Measurements from ENCODE around the gene ICAM2.

The ICAM2 gene

DNA sequence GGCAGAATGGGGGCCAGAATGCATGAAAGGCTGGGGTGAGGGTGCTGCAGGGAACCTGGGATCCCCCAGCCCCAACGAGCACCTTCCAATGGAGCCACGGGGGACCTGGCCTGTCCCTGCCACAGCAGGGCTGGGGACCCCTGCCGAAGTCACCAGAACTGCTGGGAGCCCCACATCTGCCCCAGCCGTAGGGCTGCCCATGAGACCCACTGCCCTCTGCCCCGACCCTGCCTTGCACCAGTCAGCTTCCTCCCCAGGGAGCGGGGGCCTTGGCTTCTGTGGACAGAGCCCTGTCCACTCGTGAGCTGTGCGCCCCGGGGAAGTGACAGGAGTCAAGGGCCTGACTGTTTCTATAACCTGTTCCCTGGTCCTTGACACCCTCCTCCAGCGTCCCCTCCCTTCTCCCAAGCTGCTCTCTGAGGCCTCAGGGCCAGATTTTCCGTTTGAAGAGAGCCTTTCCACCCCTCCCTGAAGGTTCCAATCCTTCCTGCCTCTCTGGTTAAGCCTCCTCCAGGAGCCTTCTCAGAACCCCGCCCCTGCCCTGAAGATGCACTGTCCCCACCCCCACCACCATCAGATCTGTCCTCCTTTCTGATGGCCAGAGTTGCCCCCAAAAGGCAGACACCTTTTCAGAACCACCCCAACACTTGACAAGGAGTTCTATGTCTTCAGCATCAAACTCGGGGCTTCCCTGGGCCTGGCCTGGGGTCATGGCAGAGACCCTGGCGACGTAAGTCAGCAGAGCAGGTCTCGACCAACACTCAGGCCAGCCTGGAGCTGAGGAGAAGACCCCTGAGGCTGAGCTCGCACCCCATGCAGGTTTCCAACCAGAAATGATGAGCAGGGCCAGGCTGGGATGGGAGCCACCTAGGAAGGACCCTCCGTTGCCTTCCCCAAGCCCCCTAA is 33.0 kb downstream of the ICAM2 start:
- Histone ChIP-seq H2BK120ac (ENCODE audit: low read depth, low read length) (no peak overlapping the region), H4K8ac (ENCODE audit: low read depth, low read length) (no peak overlapping the region), H3K4me3 (ENCODE audit: low read length) (no peak overlapping the region), H3K18ac (ENCODE audit: low read length) (no peak overlapping the region), H3K23ac (ENCODE audit: low read length) (no peak overlapping the region), H3K56ac (ENCODE audit: low read length) (no peak overlapping the region), H3K79me2 (ENCODE audit: control insufficient read depth, insufficient read depth, low read length) (no peaks in the 10 kb centered on the region), H3K4me1 (ENCODE audit: control insufficient read depth, low read depth, low read length) (no peaks in the 10 kb centered on the region), H2AK5ac (ENCODE audit: low read length) (no peak overlapping the region), H3K4ac (ENCODE audit: low read depth, low read length) (no peak overlapping the region), H3K27me3 (ENCODE audit: insufficient read depth, low read length, poor library complexity) (no peaks in the 10 kb centered on the region), H3K36me3 (ENCODE audit: control insufficient read depth, insufficient read depth, low read length) (no peaks in the 10 kb centered on the region), H3K79me1 (ENCODE audit: low read length) (no peaks in the 10 kb centered on the region), H2BK5ac (ENCODE audit: low read length) (no peak overlapping the region), H4K5ac (ENCODE audit: low read length) (no peak overlapping the region), H2BK15ac (replicated peaks; ENCODE audit: low read depth) (no peak overlapping the region), H3K27ac (ENCODE audit: low read depth, low read length) (no peak overlapping the region), H3K4me2 (ENCODE audit: low read length) (no peak overlapping the region), H3K9ac (ENCODE audit: low read length) (no peak overlapping the region)
- no CpG with 5 or more reads among the region's 18 CpGs for WGBS (ENCODE audit: extremely low coverage, insufficient coverage, low lambda C conversion rate)
- DNase-seq: no peak

DNA sequence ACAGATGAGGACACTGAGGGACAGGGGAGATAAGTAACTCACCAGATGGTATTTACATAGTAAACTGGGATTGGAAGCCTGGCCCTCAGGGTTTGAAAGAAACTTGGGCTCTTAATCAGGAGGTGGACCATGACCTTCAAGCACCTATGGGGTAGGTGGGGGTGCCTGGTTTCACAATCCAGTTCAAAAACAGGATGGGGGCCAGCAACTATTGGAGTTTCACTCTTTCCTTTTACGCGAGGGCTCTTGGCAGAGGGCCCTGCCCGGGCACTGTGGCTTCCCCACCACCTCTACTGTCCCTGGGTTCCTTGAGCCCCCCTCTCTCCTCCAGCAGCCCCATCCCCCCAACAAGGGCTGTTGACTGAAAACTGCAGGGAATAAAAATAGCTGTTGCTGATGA is 33.6 kb downstream of the ICAM2 start:
- H3K27me3 ChIP-seq (ENCODE audit: insufficient read depth, low read length, poor library complexity): no peaks in the 10 kb centered on the region
- no peak overlapping the region for H2BK5ac ChIP-seq (ENCODE audit: low read length)
- no peak overlapping the region for H3K4ac ChIP-seq (ENCODE audit: low read depth, low read length)
- H3K79me1 ChIP-seq (ENCODE audit: low read length): no peaks in the 10 kb centered on the region
- H3K9ac ChIP-seq (ENCODE audit: low read length): no peak overlapping the region
- no peak for DNase-seq
- H3K4me3 ChIP-seq (ENCODE audit: low read length): no peak overlapping the region
- H4K5ac ChIP-seq (ENCODE audit: low read length): no peak overlapping the region
- no peaks in the 10 kb centered on the region for H3K79me2 ChIP-seq (ENCODE audit: control insufficient read depth, insufficient read depth, low read length)
- no peak overlapping the region for H3K4me2 ChIP-seq (ENCODE audit: low read length)
- WGBS (ENCODE audit: extremely low coverage, insufficient coverage, low lambda C conversion rate): no CpG with 5 or more reads among the region's 3 CpGs
- H3K23ac ChIP-seq (ENCODE audit: low read length): no peak overlapping the region
- H3K56ac ChIP-seq (ENCODE audit: low read length): no peak overlapping the region
- no peak overlapping the region for H2BK15ac ChIP-seq (replicated peaks; ENCODE audit: low read depth)
- no peak overlapping the region for H3K18ac ChIP-seq (ENCODE audit: low read length)
- H3K27ac ChIP-seq (ENCODE audit: low read depth, low read length): no peak overlapping the region
- no peaks in the 10 kb centered on the region for H3K4me1 ChIP-seq (ENCODE audit: control insufficient read depth, low read depth, low read length)
- no peak overlapping the region for H4K8ac ChIP-seq (ENCODE audit: low read depth, low read length)
- H2BK120ac ChIP-seq (ENCODE audit: low read depth, low read length): no peak overlapping the region
- H3K36me3 ChIP-seq (ENCODE audit: control insufficient read depth, insufficient read depth, low read length): no peaks in the 10 kb centered on the region
- no peak overlapping the region for H2AK5ac ChIP-seq (ENCODE audit: low read length)

DNA sequence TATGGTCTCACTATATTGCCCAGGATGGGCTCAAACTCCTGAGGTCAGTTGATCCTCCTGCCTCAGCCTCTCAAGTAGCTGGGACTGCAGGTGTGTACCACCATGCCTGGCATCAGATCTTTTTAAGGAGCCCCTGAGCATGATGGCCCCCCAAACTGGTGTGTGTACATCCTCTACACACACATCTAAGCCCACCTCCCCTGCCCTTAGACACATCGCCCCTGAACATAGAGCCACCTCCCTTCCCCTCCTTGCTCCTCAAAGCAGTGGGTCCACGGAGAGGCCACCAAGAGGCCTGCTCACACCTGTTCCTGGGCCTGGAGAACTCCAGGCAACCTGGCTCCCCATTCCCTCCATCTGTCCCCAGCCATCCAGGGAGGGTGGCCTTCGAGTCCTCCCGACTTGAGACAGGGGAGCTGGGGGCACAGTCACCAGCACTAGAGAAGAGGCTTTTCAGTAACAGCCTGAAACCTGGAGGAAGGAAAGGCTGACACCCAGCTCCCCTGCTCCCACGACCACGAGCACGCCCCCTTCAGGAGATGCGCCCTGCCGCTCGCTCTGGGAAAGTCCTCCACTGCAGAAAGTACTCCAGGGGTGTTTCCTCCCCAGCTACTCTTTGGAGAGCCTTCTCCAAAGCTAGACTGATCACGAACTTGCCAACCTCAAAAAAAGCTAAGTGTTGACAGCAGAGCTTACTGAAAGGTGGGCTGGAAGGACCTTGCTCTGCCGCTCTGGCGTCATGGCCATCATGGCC is 34.9 kb downstream of the ICAM2 start:
- no peak overlapping the region for H2BK120ac ChIP-seq (ENCODE audit: low read depth, low read length)
- no peaks in the 10 kb centered on the region for H3K27me3 ChIP-seq (ENCODE audit: insufficient read depth, low read length, poor library complexity)
- DNase-seq: no peak
- no CpG with 5 or more reads among the region's 13 CpGs for WGBS (ENCODE audit: extremely low coverage, insufficient coverage, low lambda C conversion rate)
- H4K8ac ChIP-seq (ENCODE audit: low read depth, low read length): no peak overlapping the region
- H3K4me3 ChIP-seq (ENCODE audit: low read length): no peak overlapping the region
- no peak overlapping the region for H3K56ac ChIP-seq (ENCODE audit: low read length)
- no peaks in the 10 kb centered on the region for H3K36me3 ChIP-seq (ENCODE audit: control insufficient read depth, insufficient read depth, low read length)
- no peak overlapping the region for H2BK5ac ChIP-seq (ENCODE audit: low read length)
- no peak overlapping the region for H3K27ac ChIP-seq (ENCODE audit: low read depth, low read length)
- H3K79me1 ChIP-seq (ENCODE audit: low read length): no peaks in the 10 kb centered on the region
- H3K23ac ChIP-seq (ENCODE audit: low read length): no peak overlapping the region
- no peaks in the 10 kb centered on the region for H3K4me1 ChIP-seq (ENCODE audit: control insufficient read depth, low read depth, low read length)
- no peak overlapping the region for H3K4ac ChIP-seq (ENCODE audit: low read depth, low read length)
- H2AK5ac ChIP-seq (ENCODE audit: low read length): no peak overlapping the region
- H3K4me2 ChIP-seq (ENCODE audit: low read length): no peak overlapping the region
- H3K9ac ChIP-seq (ENCODE audit: low read length): no peak overlapping the region
- H4K5ac ChIP-seq (ENCODE audit: low read length): no peak overlapping the region
- H3K18ac ChIP-seq (ENCODE audit: low read length): no peak overlapping the region
- H2BK15ac ChIP-seq (replicated peaks; ENCODE audit: low read depth): no peak overlapping the region
- no peaks in the 10 kb centered on the region for H3K79me2 ChIP-seq (ENCODE audit: control insufficient read depth, insufficient read depth, low read length)

DNA sequence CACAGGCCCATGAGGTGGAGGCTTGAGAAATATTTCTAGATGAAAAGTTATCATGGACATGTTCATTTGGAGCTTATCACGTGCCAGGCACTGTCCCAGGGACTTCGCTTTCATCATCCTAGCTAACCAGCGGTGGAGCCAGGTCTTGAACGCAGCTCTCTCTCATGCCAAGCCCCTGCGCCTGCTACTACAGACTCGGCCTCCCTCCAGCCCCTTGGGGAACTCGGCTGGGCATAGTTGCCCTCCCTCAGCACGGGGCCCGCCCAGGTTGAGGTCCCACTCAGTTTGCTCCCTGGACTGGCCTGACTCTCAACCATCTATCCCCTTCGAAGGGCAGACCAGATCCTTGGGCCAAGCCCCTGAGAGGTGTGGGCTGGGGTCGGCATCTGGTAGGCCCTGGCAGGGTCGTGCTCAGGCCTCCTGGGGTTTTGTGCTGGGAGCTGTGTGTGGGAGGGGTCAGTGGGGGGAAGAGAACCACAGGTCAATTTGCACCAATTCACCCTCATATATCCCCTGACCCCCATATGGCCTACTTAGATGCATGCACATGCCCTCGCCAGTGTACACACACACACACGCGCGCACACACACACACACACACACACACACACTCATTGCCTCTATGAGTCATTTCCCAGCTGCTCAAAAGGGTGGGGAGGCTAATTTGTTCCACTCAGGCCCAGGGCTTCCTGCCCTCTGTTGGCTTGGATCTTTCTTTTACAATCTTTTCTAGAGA is 35.6 kb downstream of the ICAM2 start:
- no peaks in the 10 kb centered on the region for H3K4me1 ChIP-seq (ENCODE audit: control insufficient read depth, low read depth, low read length)
- no peak overlapping the region for H3K9ac ChIP-seq (ENCODE audit: low read length)
- H3K4me2 ChIP-seq (ENCODE audit: low read length): no peak overlapping the region
- H2BK120ac ChIP-seq (ENCODE audit: low read depth, low read length): no peak overlapping the region
- no peak overlapping the region for H3K4me3 ChIP-seq (ENCODE audit: low read length)
- no peak overlapping the region for H3K27ac ChIP-seq (ENCODE audit: low read depth, low read length)
- H3K56ac ChIP-seq (ENCODE audit: low read length): no peak overlapping the region
- H3K79me2 ChIP-seq (ENCODE audit: control insufficient read depth, insufficient read depth, low read length): no peaks in the 10 kb centered on the region
- H2BK5ac ChIP-seq (ENCODE audit: low read length): no peak overlapping the region
- H3K18ac ChIP-seq (ENCODE audit: low read length): no peak overlapping the region
- no peaks in the 10 kb centered on the region for H3K27me3 ChIP-seq (ENCODE audit: insufficient read depth, low read length, poor library complexity)
- DNase-seq: no peak
- no CpG with 5 or more reads among the region's 16 CpGs for WGBS (ENCODE audit: extremely low coverage, insufficient coverage, low lambda C conversion rate)
- no peaks in the 10 kb centered on the region for H3K79me1 ChIP-seq (ENCODE audit: low read length)
- no peak overlapping the region for H3K23ac ChIP-seq (ENCODE audit: low read length)
- no peak overlapping the region for H4K5ac ChIP-seq (ENCODE audit: low read length)
- H4K8ac ChIP-seq (ENCODE audit: low read depth, low read length): no peak overlapping the region
- H3K4ac ChIP-seq (ENCODE audit: low read depth, low read length): no peak overlapping the region
- no peaks in the 10 kb centered on the region for H3K36me3 ChIP-seq (ENCODE audit: control insufficient read depth, insufficient read depth, low read length)
- H2AK5ac ChIP-seq (ENCODE audit: low read length): no peak overlapping the region
- H2BK15ac ChIP-seq (replicated peaks; ENCODE audit: low read depth): no peak overlapping the region

DNA sequence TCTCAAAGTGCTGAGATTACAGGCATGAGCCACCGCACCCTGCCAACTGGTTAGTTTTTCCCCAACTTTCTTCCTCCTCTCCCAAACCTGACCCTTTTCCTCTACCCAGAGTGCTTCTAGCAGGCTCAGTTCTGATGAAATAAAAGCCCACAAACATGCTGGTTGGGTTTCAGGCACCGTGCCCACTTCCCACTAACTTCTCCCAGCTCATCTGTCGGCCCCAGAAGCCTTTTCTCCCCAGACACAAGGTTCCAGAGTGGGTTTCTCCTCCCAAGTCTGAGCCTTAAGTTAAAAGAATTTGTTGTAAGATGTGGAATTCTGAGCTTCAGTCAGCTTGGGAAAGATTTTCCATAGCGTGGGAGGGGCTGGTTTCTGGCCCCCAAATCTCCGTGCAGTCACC is 36.2 kb downstream of the ICAM2 start:
- no peak overlapping the region for H3K4ac ChIP-seq (ENCODE audit: low read depth, low read length)
- no peak overlapping the region for H3K9ac ChIP-seq (ENCODE audit: low read length)
- WGBS (ENCODE audit: extremely low coverage, insufficient coverage, low lambda C conversion rate): no CpG with 5 or more reads among the region's 5 CpGs
- no peaks in the 10 kb centered on the region for H3K27me3 ChIP-seq (ENCODE audit: insufficient read depth, low read length, poor library complexity)
- no peak overlapping the region for H4K8ac ChIP-seq (ENCODE audit: low read depth, low read length)
- H3K27ac ChIP-seq (ENCODE audit: low read depth, low read length): no peak overlapping the region
- no peak overlapping the region for H2BK15ac ChIP-seq (replicated peaks; ENCODE audit: low read depth)
- DNase-seq: no peak
- no peak overlapping the region for H3K4me3 ChIP-seq (ENCODE audit: low read length)
- no peak overlapping the region for H2BK120ac ChIP-seq (ENCODE audit: low read depth, low read length)
- no peak overlapping the region for H2AK5ac ChIP-seq (ENCODE audit: low read length)
- H3K4me1 ChIP-seq (ENCODE audit: control insufficient read depth, low read depth, low read length): no peaks in the 10 kb centered on the region
- H3K36me3 ChIP-seq (ENCODE audit: control insufficient read depth, insufficient read depth, low read length): no peaks in the 10 kb centered on the region
- H3K79me2 ChIP-seq (ENCODE audit: control insufficient read depth, insufficient read depth, low read length): no peaks in the 10 kb centered on the region
- H3K18ac ChIP-seq (ENCODE audit: low read length): no peak overlapping the region
- no peaks in the 10 kb centered on the region for H3K79me1 ChIP-seq (ENCODE audit: low read length)
- H2BK5ac ChIP-seq (ENCODE audit: low read length): no peak overlapping the region
- no peak overlapping the region for H3K56ac ChIP-seq (ENCODE audit: low read length)
- H3K23ac ChIP-seq (ENCODE audit: low read length): no peak overlapping the region
- H4K5ac ChIP-seq (ENCODE audit: low read length): no peak overlapping the region
- H3K4me2 ChIP-seq (ENCODE audit: low read length): no peak overlapping the region

Measured in mesendoderm (in vitro differentiated cells).